ENCODE results near the gene COL6A3.

COL6A3 gene

GRCh38 chr2:237345891-237346640 is 67.9 kb downstream of the COL6A3 start:
- no peak for DNase-seq

- no peak for DNase-seq
Observed at GRCh38 chr2:237345411-237345810, 68.6 kb downstream of the COL6A3 start.

GRCh38 chr2:237344942-237345341 is 69.0 kb downstream of the COL6A3 start:
- DNase-seq: no peak

GRCh38 chr2:237343993-237344392 is 70.0 kb downstream of the COL6A3 start:
- DNase-seq: no peak

GRCh38 chr2:237341872-237342271 is 72.1 kb downstream of the COL6A3 start:
- no peak for DNase-seq

GRCh38 chr2:237337586-237337985 is 76.4 kb downstream of the COL6A3 start:
- DNase-seq: no peak

GRCh38 chr2:237336131-237336530 is 77.8 kb downstream of the COL6A3 start:
- no peak for DNase-seq

GRCh38 chr2:237333748-237334147 is 80.2 kb downstream of the COL6A3 start:
- no peak for DNase-seq

GRCh38 chr2:237330541-237330940 is 83.4 kb downstream of the COL6A3 start:
- no peak for DNase-seq

GRCh38 chr2:237327175-237327950 is 86.6 kb downstream of the COL6A3 start:
- DNase-seq: no peak

- DNase-seq: no peak
Observed at GRCh38 chr2:237326266-237327171, 87.4 kb downstream of the COL6A3 start.

- no peak for DNase-seq
Observed at GRCh38 chr2:237324837-237325236, 89.1 kb downstream of the COL6A3 start.

- no peak for DNase-seq
Observed at GRCh38 chr2:237324405-237324831, 89.5 kb downstream of the COL6A3 start.

- DNase-seq: no peak
Observed at GRCh38 chr2:237323656-237324055, 90.3 kb downstream of the COL6A3 start.

GRCh38 chr2:237322564-237322963 is 91.4 kb downstream of the COL6A3 start:
- peak; percentile 40 for DNase-seq

GRCh38 chr2:237321746-237322145 is 92.2 kb downstream of the COL6A3 start:
- no peak for DNase-seq

- no peak for DNase-seq
Observed at GRCh38 chr2:237320801-237321560, 93.0 kb downstream of the COL6A3 start.

- DNase-seq: no peak
Observed at GRCh38 chr2:237319887-237320286, 94.1 kb downstream of the COL6A3 start.

- DNase-seq: no peak
Observed at GRCh38 chr2:237319086-237319820, 94.7 kb downstream of the COL6A3 start.

GRCh38 chr2:237316339-237316738 is 97.6 kb downstream of the COL6A3 start:
- no peak for DNase-seq

GRCh38 chr2:237315829-237316225 is 98.1 kb downstream of the COL6A3 start:
- no peak for DNase-seq
